ENCODE measurements around the gene TIMP2.
"Not testable (repeated sequence)": the region's sequence is repeated elsewhere in the genome, so short reads cannot be mapped to it uniquely, and the experiment has no call there.

GRCh38 chr17:78867046-78867445, 58.1 kb downstream of the TIMP2 start:
- not testable (repeated sequence) for TF ChIP-seq CTCF (conservative IDR thresholded peaks at IDR 0.05; ENCODE audit: low read length); EZH2phosphoT487 (IDR thresholded peaks at IDR 0.05; ENCODE audit: borderline replicate concordance, low read depth, low read length)

Data from OCI-LY7 (cell line).